WTC11 (cell line): Measurements from ENCODE around the gene SLC4A9. TPM values are rescaled to one million over a fixed set of nuclear protein-coding genes. Genes with fewer than 3 reads are reported as not detected.

Experiments used
- ATAC-seq: fragments of 200-7000 bp; cut with Tn5 transposase; 2 replicates; pipeline ENCODE4 v1.10.0; 2021; ENCODE audit warnings: mild to moderate bottlenecking, moderate library complexity
- CTCF ChIA-PET: fragments of 300-600 bp; sonication (Branson Sonifier 250); formaldehyde crosslinking; loops from one replicate; lab custom pipeline; 2021; ENCODE audit warnings: antibody characterized with exemption; lab: Charles Lee
- POLR2A ChIA-PET: fragments of 350-600 bp; sonication (Branson Sonifier 250); formaldehyde crosslinking; loops from one replicate; lab custom pipeline; 2021; ENCODE audit warnings: antibody characterized with exemption; lab: Charles Lee
- DNase-seq: peaks from one replicate; pipeline ENCODE4 v3.0.0; 2021; ENCODE audit warnings: low spot score
- H3K27ac Mint-ChIP-seq: 2 replicates; pipeline ENCODE4 v1.8.0; 2021; ENCODE audit warnings: mixed read lengths
- H3K27me3 Mint-ChIP-seq: 2 replicates; pipeline ENCODE4 v1.8.0; 2021; ENCODE audit warnings: low read depth, mild to moderate bottlenecking, moderate library complexity, mixed read lengths
- H3K36me3 Mint-ChIP-seq: 2 replicates; pipeline ENCODE4 v1.8.0; 2021; ENCODE audit warnings: mixed read lengths
- H3K4me1 Mint-ChIP-seq: 2 replicates; pipeline ENCODE4 v1.8.0; 2022; ENCODE audit warnings: mixed read lengths
- H3K4me3 Mint-ChIP-seq: 2 replicates; pipeline ENCODE4 v1.8.0; 2021; ENCODE audit warnings: mild to moderate bottlenecking, moderate library complexity, mixed read lengths
- H3K9me3 Mint-ChIP-seq: 2 replicates; pipeline ENCODE4 v1.8.0; 2021; ENCODE audit warnings: mixed read lengths
- ATF6 ChIP-seq: sonication (generic); formaldehyde crosslinking; IDR thresholded peaks from 2 replicates; pipeline ENCODE4 v1.8.1; 2023; ENCODE audit warnings: mild to moderate bottlenecking, missing genetic modification reagents
- CTCF ChIP-seq: fragments of 200-600 bp; IDR thresholded peaks from 2 replicates; pipeline ENCODE4 v1.8.0; 2022; ENCODE audit warnings: antibody characterized with exemption
- EMX1 ChIP-seq: fragments of 250-450 bp; sonication (Bioruptor Pico); IDR thresholded peaks from 2 replicates; pipeline ENCODE4 v1.8.0; 2021; ENCODE audit warnings: mild to moderate bottlenecking
- GRHL2 ChIP-seq: fragments of 250-450 bp; sonication (Bioruptor Pico); IDR thresholded peaks from 2 replicates; pipeline ENCODE4 v1.8.0; 2022; ENCODE audit warnings: mild to moderate bottlenecking, moderate library complexity; ENCODE audit not compliant: insufficient replicate concordance, severe bottlenecking
- GTF2I ChIP-seq: fragments of 250-450 bp; sonication (Bioruptor Pico); conservative IDR thresholded peaks from 2 replicates; pipeline ENCODE4 v1.4.0; 2021; ENCODE audit warnings: mild to moderate bottlenecking
- JAZF1 ChIP-seq: fragments of 250-450 bp; sonication (Bioruptor Pico); IDR thresholded peaks from 2 replicates; pipeline ENCODE4 v1.9.0; 2021; ENCODE audit warnings: moderate library complexity, mild to moderate bottlenecking, inconsistent platforms
- JUN ChIP-seq: sonication (generic); formaldehyde crosslinking; IDR thresholded peaks from 2 replicates; pipeline ENCODE4 v1.8.0; 2023; ENCODE audit warnings: mild to moderate bottlenecking, missing genetic modification reagents
- NFATC4 ChIP-seq: fragments of 250-450 bp; sonication (Bioruptor Pico); IDR thresholded peaks from 2 replicates; pipeline ENCODE4 v1.9.0; 2021; ENCODE audit warnings: mild to moderate bottlenecking
- PREB ChIP-seq: sonication (generic); formaldehyde crosslinking; IDR thresholded peaks from 2 replicates; pipeline ENCODE4 v1.8.1; 2022; ENCODE audit warnings: mild to moderate bottlenecking, missing genetic modification reagents, moderate library complexity, borderline replicate concordance
- SMAD4 ChIP-seq: sonication (generic); formaldehyde crosslinking; IDR thresholded peaks from 2 replicates; pipeline ENCODE4 v1.8.0; 2022; ENCODE audit warnings: mild to moderate bottlenecking, missing genetic modification reagents
- TP53 ChIP-seq: sonication (generic); formaldehyde crosslinking; IDR thresholded peaks from 2 replicates; pipeline ENCODE4 v1.8.1; 2023; ENCODE audit warnings: mild to moderate bottlenecking, missing genetic modification reagents
- USF2 ChIP-seq: sonication (generic); formaldehyde crosslinking; IDR thresholded peaks from 2 replicates; pipeline ENCODE4 v1.8.1; 2023; ENCODE audit warnings: mild to moderate bottlenecking, missing genetic modification reagents, moderate library complexity
- ZNF232 ChIP-seq: sonication (generic); formaldehyde crosslinking; IDR thresholded peaks from 2 replicates; pipeline ENCODE4 v1.8.0; 2022; ENCODE audit warnings: mild to moderate bottlenecking, missing genetic modification reagents
- ZNF281 ChIP-seq: sonication (generic); formaldehyde crosslinking; IDR thresholded peaks from 2 replicates; pipeline ENCODE4 v1.8.0; 2023; ENCODE audit warnings: mild to moderate bottlenecking, missing genetic modification reagents
- ZNF317 ChIP-seq: sonication (generic); formaldehyde crosslinking; IDR thresholded peaks from 2 replicates; pipeline ENCODE4 v1.8.1; 2023; ENCODE audit warnings: low read depth, mild to moderate bottlenecking, moderate library complexity, missing genetic modification reagents, borderline replicate concordance
- ZNF512 ChIP-seq: sonication (generic); formaldehyde crosslinking; IDR thresholded peaks from 2 replicates; pipeline ENCODE4 v1.8.1; 2022; ENCODE audit warnings: missing genetic modification reagents, borderline replicate concordance
- total RNA-seq: library from RNA; stranded (reverse); gene quantifications from 3 replicates; pipeline ENCODE4 v1.2.3, GENCODE V29; 2021
- TF ChIP-seq, protein P1 (sequence below): sonication (generic); formaldehyde crosslinking; IDR thresholded peaks from 2 replicates; pipeline ENCODE4 v1.8.0; 2022; ENCODE audit warnings: mild to moderate bottlenecking, missing genetic modification reagents
- TF ChIP-seq, protein P2 (sequence below): sonication (generic); formaldehyde crosslinking; IDR thresholded peaks from 2 replicates; pipeline ENCODE4 v1.8.1; 2023; ENCODE audit warnings: mild to moderate bottlenecking, missing genetic modification reagents, borderline replicate concordance

The SLC4A9 gene
- total RNA-seq, 1 experiment from 2014 or later = 0.37 TPM

GRCh38 chr5:140312791-140313189, 47.2 kb upstream of the SLC4A9 start:
- peaks cover 14% of the 10 kb centered on the region for H3K4me1 Mint-ChIP-seq
- H3K9me3 Mint-ChIP-seq = no peaks in the 10 kb centered on the region
- H3K27ac Mint-ChIP-seq = 0 out of 2 replicates have a peak overlapping the region, but pooled peaks have one; percentile 2
- no peaks in the 10 kb centered on the region for H3K36me3 Mint-ChIP-seq
- ChIA-PET POLR2A (no interaction called here), CTCF (interaction anchor here (1.2 to 2.6 kb wide), 6 partner anchors 15 to 70 kb away, joined by 3 to 23 read pairs (median 6); partner anchors contain the start of gene HBEGF)
- DNase-seq (no peak), ATAC-seq (no peak)
- H3K27me3 Mint-ChIP-seq = no peaks in the 10 kb centered on the region
- TF ChIP-seq ATF6 (CRISPR knock-in tag) (no peak), GRHL2 (no peak), CTCF (no peak)
- no peak overlapping the region for H3K4me3 Mint-ChIP-seq

GRCh38 chr5:140317859-140318258, 42.1 kb upstream of the SLC4A9 start:
- Mint-ChIP-seq H3K27ac (no peak overlapping the region), H3K4me3 (no peak overlapping the region), H3K4me1 (peaks cover under 1% of the 10 kb centered on the region), H3K9me3 (peaks cover 5% of the 10 kb centered on the region; the same call in 1 of the 2 replicates), H3K27me3 (no peaks in the 10 kb centered on the region; the same call in 1 of the 2 replicates), H3K36me3 (no peaks in the 10 kb centered on the region)
- ChIA-PET POLR2A (no interaction called here), CTCF (interaction anchor here (1.5 kb wide), 2 partner anchors 29 to 73 kb away, joined by 5 to 7 read pairs; partner anchors contain the start of gene HBEGF)
- ATAC-seq = no peak
- no peak for DNase-seq
- no peak for TF ChIP-seq USF2 (CRISPR knock-in tag)
- no peak for TF ChIP-seq ZNF232 (CRISPR knock-in tag)
- no peak for TF ChIP-seq ZNF281 (CRISPR knock-in tag)
- no peak for TF ChIP-seq JAZF1
- no peak for TF ChIP-seq ZNF317 (CRISPR knock-in tag)
- TF ChIP-seq GTF2I (CRISPR knock-in tag) = no peak
- TF ChIP-seq, protein P1, sequence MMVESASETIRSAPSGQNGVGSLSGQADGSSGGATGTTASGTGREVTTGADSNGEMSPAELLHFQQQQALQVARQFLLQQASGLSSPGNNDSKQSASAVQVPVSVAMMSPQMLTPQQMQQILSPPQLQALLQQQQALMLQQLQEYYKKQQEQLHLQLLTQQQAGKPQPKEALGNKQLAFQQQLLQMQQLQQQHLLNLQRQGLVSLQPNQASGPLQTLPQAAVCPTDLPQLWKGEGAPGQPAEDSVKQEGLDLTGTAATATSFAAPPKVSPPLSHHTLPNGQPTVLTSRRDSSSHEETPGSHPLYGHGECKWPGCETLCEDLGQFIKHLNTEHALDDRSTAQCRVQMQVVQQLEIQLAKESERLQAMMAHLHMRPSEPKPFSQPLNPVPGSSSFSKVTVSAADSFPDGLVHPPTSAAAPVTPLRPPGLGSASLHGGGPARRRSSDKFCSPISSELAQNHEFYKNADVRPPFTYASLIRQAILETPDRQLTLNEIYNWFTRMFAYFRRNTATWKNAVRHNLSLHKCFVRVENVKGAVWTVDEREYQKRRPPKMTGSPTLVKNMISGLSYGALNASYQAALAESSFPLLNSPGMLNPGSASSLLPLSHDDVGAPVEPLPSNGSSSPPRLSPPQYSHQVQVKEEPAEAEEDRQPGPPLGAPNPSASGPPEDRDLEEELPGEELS = no peak
- no peak for TF ChIP-seq SMAD4 (CRISPR knock-in tag)
- no peak for TF ChIP-seq TP53
- TF ChIP-seq NFATC4 (CRISPR knock-in tag) = no peak
- no peak for TF ChIP-seq ZNF512 (CRISPR knock-in tag)
- no peak for TF ChIP-seq PREB
- TF ChIP-seq, protein P2, sequence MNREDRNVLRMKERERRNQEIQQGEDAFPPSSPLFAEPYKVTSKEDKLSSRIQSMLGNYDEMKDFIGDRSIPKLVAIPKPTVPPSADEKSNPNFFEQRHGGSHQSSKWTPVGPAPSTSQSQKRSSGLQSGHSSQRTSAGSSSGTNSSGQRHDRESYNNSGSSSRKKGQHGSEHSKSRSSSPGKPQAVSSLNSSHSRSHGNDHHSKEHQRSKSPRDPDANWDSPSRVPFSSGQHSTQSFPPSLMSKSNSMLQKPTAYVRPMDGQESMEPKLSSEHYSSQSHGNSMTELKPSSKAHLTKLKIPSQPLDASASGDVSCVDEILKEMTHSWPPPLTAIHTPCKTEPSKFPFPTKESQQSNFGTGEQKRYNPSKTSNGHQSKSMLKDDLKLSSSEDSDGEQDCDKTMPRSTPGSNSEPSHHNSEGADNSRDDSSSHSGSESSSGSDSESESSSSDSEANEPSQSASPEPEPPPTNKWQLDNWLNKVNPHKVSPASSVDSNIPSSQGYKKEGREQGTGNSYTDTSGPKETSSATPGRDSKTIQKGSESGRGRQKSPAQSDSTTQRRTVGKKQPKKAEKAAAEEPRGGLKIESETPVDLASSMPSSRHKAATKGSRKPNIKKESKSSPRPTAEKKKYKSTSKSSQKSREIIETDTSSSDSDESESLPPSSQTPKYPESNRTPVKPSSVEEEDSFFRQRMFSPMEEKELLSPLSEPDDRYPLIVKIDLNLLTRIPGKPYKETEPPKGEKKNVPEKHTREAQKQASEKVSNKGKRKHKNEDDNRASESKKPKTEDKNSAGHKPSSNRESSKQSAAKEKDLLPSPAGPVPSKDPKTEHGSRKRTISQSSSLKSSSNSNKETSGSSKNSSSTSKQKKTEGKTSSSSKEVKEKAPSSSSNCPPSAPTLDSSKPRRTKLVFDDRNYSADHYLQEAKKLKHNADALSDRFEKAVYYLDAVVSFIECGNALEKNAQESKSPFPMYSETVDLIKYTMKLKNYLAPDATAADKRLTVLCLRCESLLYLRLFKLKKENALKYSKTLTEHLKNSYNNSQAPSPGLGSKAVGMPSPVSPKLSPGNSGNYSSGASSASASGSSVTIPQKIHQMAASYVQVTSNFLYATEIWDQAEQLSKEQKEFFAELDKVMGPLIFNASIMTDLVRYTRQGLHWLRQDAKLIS (CRISPR knock-in tag) = no peak
- no peak for TF ChIP-seq EMX1 (CRISPR knock-in tag)
- TF ChIP-seq JUN (CRISPR knock-in tag) = no peak
